SH-SY5Y (cell line): ENCODE data around the gene KRT15.

Source experiments
- GATA2 ChIP-seq: IDR thresholded peaks from 2 replicates; pipeline ENCODE4 v1.6.1; 2011; ENCODE audit warnings: mild to moderate bottlenecking, low read depth, low read length
- GATA3 ChIP-seq: IDR thresholded peaks from 2 replicates; pipeline ENCODE4 v1.6.1; 2011; ENCODE audit warnings: low read depth, mild to moderate bottlenecking, low read length, moderate library complexity

GRCh38 chr17:41484920-41485904 lies 33.5 kb downstream of the KRT15 start:
- no peak for TF ChIP-seq GATA2
- TF ChIP-seq GATA3: no peak
